Endodermal cell (in vitro differentiated cells): ENCODE results near the gene PPP1R15A. TPM values are rescaled to one million over a fixed set of nuclear protein-coding genes. Genes with fewer than 3 reads are reported as not detected.

ENCODE experiments used
- DNase-seq: peaks from one replicate; pipeline ENCODE4 v3.0.0-alpha.2; 2017
- H3K27ac ChIP-seq: 2 replicates; pipeline ENCODE4 v1.5.1; 2013; ENCODE audit warnings: mild to moderate bottlenecking, low read depth, low read length, moderate library complexity
- H3K27me3 ChIP-seq: 2 replicates; pipeline ENCODE4 v1.6.1; 2013; ENCODE audit warnings: mild to moderate bottlenecking, low read length, moderate library complexity; ENCODE audit not compliant: insufficient read depth, control insufficient read depth, poor library complexity, severe bottlenecking
- H3K36me3 ChIP-seq: 2 replicates; pipeline ENCODE4 v1.7.0; 2013; ENCODE audit warnings: mild to moderate bottlenecking, low read length, moderate library complexity; ENCODE audit not compliant: control insufficient read depth, insufficient read depth
- H3K4me1 ChIP-seq: one replicate; pipeline ENCODE4 v1.7.0; 2013; ENCODE audit warnings: low read length; ENCODE audit not compliant: control insufficient read depth, insufficient read depth
- H3K4me3 ChIP-seq: 2 replicates; pipeline ENCODE4 v1.5.1; 2013; ENCODE audit warnings: mild to moderate bottlenecking, low read length, moderate library complexity
- H3K9ac ChIP-seq: 2 replicates; pipeline ENCODE4 v1.6.1; 2013; ENCODE audit warnings: mild to moderate bottlenecking, low read length, moderate library complexity; ENCODE audit not compliant: poor library complexity, severe bottlenecking; ENCODE audit errors: extremely low read depth
- H3K9me3 ChIP-seq: 2 replicates; pipeline ENCODE4 v1.6.1; 2013; ENCODE audit warnings: mild to moderate bottlenecking, low read length, moderate library complexity; ENCODE audit not compliant: control insufficient read depth
- H3K27ac Mint-ChIP-seq: 2 replicates; pipeline ENCODE4 v1.8.0; 2020; ENCODE audit warnings: mixed read lengths
- H3K27me3 Mint-ChIP-seq: 2 replicates; pipeline ENCODE4 v1.8.0; 2021; ENCODE audit warnings: mild to moderate bottlenecking, mixed read lengths; ENCODE audit not compliant: insufficient read depth
- H3K36me3 Mint-ChIP-seq: 2 replicates; pipeline ENCODE4 v1.8.0; 2020; ENCODE audit warnings: low read depth, mixed read lengths
- H3K4me1 Mint-ChIP-seq: 2 replicates; pipeline ENCODE4 v1.8.0; 2020; ENCODE audit warnings: mixed read lengths
- H3K4me3 Mint-ChIP-seq: 2 replicates; pipeline ENCODE4 v1.8.0; 2020; ENCODE audit warnings: mild to moderate bottlenecking, moderate library complexity, mixed read lengths
- H3K9me3 Mint-ChIP-seq: 2 replicates; pipeline ENCODE4 v1.8.0; 2020; ENCODE audit warnings: mild to moderate bottlenecking, mixed read lengths
- CTCF ChIP-seq: fragments of 200-600 bp; sonication (generic); conservative IDR thresholded peaks from 2 replicates; pipeline ENCODE4 v1.5.0; 2021; ENCODE audit warnings: antibody characterized with exemption, mild to moderate bottlenecking
- WGBS, 2 experiments: methylation state at CpG; one replicate each; pipeline versions ENCODE4 v1.1.5 to v1.1.7; 2013; ENCODE audit warnings: missing lambda C conversion rate in 2 of 2, mixed read lengths in 1 of 2; ENCODE audit not compliant: insufficient coverage in 1 of 2, insufficient read length in 1 of 2; 5-methylcytosine and 5-hydroxymethylcytosine counted together
- total RNA-seq, 2 donors: library from RNA; stranded (reverse); fragmentation: NEBNext Ultra II Directional in 1 of 2; extraction: Animal tissue kit (Norgen Biotek cat#: 25700) in 1 of 2; gene quantifications; 2 replicates in 1 of 2; 3 replicates in 1 of 2; pipeline ENCODE4 v1.2.1, GENCODE V29; 2021

Gene PPP1R15A
- total RNA-seq, 2 donors from 2014 or later = 41.5 to 45.0 TPM

DNA sequence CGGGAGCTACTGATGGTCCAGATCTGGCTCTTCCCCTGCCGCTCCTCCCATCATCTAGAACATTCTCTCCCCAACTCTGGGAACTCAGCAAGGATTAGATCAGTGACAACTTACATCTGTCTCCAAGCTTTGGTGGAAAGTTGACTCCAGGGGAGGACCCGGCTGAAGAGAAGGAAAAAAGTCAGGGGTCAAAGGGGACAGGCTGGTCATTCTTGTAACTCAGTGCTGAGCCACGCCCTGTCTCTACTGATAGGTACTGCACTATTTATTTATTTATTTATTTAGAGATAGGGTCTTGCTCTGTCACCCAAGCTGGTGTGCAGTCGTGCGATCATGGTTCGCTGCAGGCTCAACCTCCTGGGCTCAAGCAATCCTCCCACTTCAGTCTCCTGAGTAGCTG, 18.1 kb upstream of the PPP1R15A start:
- Histone ChIP-seq H3K4me1 (peaks cover 7% of the 10 kb centered on the region), H3K36me3 (no peaks in the 10 kb centered on the region), H3K4me3 (no peak overlapping the region), H3K9ac (no peak overlapping the region), H3K9me3 (no peaks in the 10 kb centered on the region), H3K27me3 (no peaks in the 10 kb centered on the region), H3K27ac (no peak overlapping the region)
- Mint-ChIP-seq H3K36me3 (no peaks in the 10 kb centered on the region), H3K27ac (no peak overlapping the region), H3K9me3 (no peaks in the 10 kb centered on the region), H3K27me3 (no peaks in the 10 kb centered on the region), H3K4me1 (peaks cover 5% of the 10 kb centered on the region), H3K4me3 (no peak overlapping the region)
- TF ChIP-seq CTCF = no peak
- DNase-seq = no peak
- 88 to 93% methylated on average over 3 to 7 of the region's 7 CpGs for WGBS, 2 experiments

DNA sequence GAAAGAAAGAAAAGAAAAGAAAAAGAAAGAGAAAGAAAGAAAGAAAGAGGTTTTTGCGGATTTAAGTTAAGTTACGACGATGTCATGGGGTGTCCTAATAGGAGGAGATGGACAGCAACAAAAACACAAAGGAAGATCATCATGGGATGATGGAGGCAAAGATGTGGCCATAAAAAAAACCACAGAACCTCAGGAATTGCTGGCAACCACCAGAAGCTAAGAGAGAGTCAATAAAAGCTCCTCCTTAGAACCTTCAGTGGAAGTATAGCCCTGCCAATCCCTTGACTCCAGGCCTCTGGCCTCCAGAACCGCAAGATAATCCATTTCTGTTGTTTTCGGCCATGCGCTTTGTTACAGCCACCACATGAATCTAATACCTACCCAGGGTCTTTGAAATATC, 15.3 kb upstream of the PPP1R15A start:
- TF ChIP-seq CTCF = no peak
- H3K4me3 ChIP-seq = no peak overlapping the region

DNA sequence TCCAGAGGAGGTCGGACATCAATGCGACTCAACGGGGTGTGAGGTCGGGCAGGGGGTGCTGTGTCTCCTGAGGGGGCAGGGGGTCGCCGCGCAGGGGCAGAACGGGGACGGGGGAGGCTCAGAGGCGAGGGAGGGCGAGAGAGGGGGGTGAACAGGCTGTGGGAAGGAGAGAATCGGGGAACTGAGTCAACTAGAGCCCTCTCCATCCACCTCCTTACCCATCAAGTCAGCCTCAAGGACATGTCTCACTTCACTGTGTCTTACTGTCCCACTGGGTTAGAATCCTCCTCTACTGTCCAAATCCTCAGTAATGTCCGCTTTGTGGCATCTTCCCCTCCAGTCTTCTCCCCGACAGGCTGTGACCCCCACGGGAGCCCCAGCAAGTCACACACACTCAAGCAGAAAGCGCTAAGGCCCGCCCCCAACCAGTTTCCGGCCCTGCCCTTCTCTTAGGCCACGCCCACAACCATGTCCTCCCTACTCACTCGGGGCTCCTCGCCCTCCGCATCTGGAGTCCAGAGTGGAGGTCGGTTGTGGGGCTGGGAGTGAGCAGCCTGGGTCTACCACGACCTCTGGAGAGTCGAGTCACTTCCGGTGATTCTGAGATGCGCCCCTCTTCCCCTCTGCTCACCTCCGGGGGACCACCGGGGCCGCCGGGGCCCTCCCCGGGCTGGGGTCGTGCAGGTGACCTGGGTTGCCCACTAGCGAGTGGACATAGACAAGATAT, 13.1 kb upstream of the PPP1R15A start:
- Histone ChIP-seq H3K4me1 (peaks cover 7% of the 10 kb centered on the region), H3K9ac (no peak overlapping the region), H3K27ac (no peak overlapping the region), H3K9me3 (no peaks in the 10 kb centered on the region), H3K4me3 (no peak overlapping the region), H3K36me3 (no peaks in the 10 kb centered on the region), H3K27me3 (no peaks in the 10 kb centered on the region)
- DNase-seq = peak; percentile 68
- no peak overlapping the region for H3K4me3 Mint-ChIP-seq
- WGBS, 2 experiments = 93% methylated on average over 17 to 31 of the region's 34 CpGs
- H3K36me3 Mint-ChIP-seq = peaks cover 3% of the 10 kb centered on the region
- peak overlapping the region; percentile 39 for H3K27ac Mint-ChIP-seq
- H3K4me1 Mint-ChIP-seq = peaks cover 5% of the 10 kb centered on the region
- no peaks in the 10 kb centered on the region for H3K9me3 Mint-ChIP-seq
- no peak for TF ChIP-seq CTCF
- no peaks in the 10 kb centered on the region for H3K27me3 Mint-ChIP-seq

More for the DNA sequence above, 15.3 kb upstream of the PPP1R15A start:
- Mint-ChIP-seq H3K9me3 (no peaks in the 10 kb centered on the region), H3K4me3 (no peak overlapping the region), H3K4me1 (peaks cover 5% of the 10 kb centered on the region), H3K36me3 (peaks cover 3% of the 10 kb centered on the region), H3K27me3 (no peaks in the 10 kb centered on the region), H3K27ac (no peak overlapping the region)
- DNase-seq = no peak
- 95 to 97% methylated on average over 6 of the region's 6 CpGs for WGBS, 2 experiments
- peaks cover 7% of the 10 kb centered on the region for H3K4me1 ChIP-seq
- no peaks in the 10 kb centered on the region for H3K27me3 ChIP-seq
- H3K9ac ChIP-seq = no peak overlapping the region
- no peaks in the 10 kb centered on the region for H3K9me3 ChIP-seq
- no peaks in the 10 kb centered on the region for H3K36me3 ChIP-seq
- no peak overlapping the region for H3K27ac ChIP-seq
